ENCODE measurements around the gene KRTAP9-2.
"Not testable (repeated sequence)": the region's sequence is repeated elsewhere in the genome, so short reads cannot be mapped to it uniquely, and the experiment has no call there.

Gene KRTAP9-2

DNA sequence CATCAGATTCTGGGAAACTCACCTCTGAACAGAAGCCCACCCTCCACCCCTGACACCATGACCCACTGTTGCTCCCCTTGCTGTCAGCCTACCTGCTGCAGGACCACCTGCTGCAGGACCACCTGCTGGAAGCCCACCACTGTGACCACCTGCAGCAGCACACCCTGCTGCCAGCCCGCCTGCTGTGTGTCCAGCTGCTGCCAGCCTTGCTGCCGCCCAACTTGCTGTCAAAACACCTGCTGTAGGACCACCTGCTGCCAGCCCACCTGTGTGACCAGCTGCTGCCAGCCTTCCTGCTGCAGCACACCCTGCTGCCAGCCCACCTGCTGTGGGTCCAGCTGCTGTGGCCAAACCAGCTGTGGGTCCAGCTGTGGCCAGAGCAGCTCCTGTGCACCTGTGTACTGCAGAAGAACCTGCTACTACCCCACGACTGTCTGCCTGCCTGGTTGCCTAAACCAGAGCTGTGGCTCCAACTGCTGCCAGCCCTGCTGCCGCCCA lies at the start of gene KRTAP9-2:
KRTAP9-2 (plus strand) TSS at position 51 of the 498 bp plus-strand sequence; CDS start at position 58, 7 bp downstream.
- H3K27ac Mint-ChIP-seq; H3K4me1 Mint-ChIP-seq; H3K4me3 Mint-ChIP-seq; H3K9me3 Mint-ChIP-seq; H3K36me3 Mint-ChIP-seq (ENCODE audit: low read depth): not testable (repeated sequence)
- H3K27me3 Mint-ChIP-seq (ENCODE audit: low read depth), result peaks cover 21% of the 10 kb centered on the region

DNA sequence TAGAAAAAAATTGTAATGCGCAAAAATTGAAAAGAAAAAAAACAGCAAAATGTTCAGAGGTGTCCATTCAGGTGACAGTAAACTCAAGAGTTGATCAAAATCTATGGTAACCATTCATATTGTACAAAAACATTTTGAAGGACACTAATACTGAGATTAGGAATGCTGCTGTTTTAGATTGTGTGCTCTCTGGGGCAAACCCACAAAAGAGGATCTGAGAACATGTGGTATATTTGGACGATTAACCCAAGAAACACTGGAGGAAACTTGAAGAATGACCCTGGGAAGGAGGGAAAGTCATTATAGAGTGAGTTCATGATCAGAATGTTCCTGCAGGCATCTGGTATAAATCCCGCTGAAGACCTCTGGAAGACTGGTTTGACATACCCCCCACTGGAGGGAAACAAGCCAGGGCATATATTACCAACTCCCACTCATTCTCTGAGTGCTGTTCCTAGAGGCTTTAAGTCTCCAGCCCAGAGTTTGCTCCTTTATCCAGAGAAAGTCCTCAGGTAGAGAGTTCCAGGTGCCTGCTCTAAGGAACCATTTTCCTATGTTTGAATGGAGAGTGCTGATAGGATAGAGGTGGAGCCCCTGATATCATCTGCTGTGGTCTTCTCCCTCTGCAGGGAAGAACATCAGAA lies 49.6 kb upstream of the KRTAP9-2 start:
- peaks cover 20% of the 10 kb centered on the region for H3K27me3 Mint-ChIP-seq (ENCODE audit: low read depth)
- no peaks in the 10 kb centered on the region for H3K4me1 Mint-ChIP-seq
- H3K4me3 Mint-ChIP-seq, result no peak overlapping the region
- no peaks in the 10 kb centered on the region for H3K9me3 Mint-ChIP-seq
- no peak overlapping the region for H3K27ac Mint-ChIP-seq
- H3K36me3 Mint-ChIP-seq (ENCODE audit: low read depth), result no peaks in the 10 kb centered on the region
- no peak for TF ChIP-seq CTCF (IDR thresholded peaks at IDR 0.05; ENCODE audit: unreplicated experiment in 3 of 3)

- no peaks in the 10 kb centered on the region for H3K9me3 Mint-ChIP-seq
- no peak within 1 kb of the TSS for H3K4me3 Mint-ChIP-seq
- H3K27ac Mint-ChIP-seq, result no peak within 1 kb of the TSS
- H3K27me3 Mint-ChIP-seq (ENCODE audit: low read depth), result peaks cover 20% of the 10 kb centered on the region
- no peak for TF ChIP-seq CTCF (IDR thresholded peaks at IDR 0.05; ENCODE audit: unreplicated experiment in 3 of 3)
- no peaks in the 10 kb centered on the region for H3K36me3 Mint-ChIP-seq (ENCODE audit: low read depth)
- no peaks in the 10 kb centered on the region for H3K4me1 Mint-ChIP-seq
Measured at GRCh38 chr17:41177727-41178271, 48.6 kb upstream of the KRTAP9-2 start, which contains the start of gene KRTAP4-2. Gene KRTAP4-2 (minus strand): TSS chr17:41178221. CDS start chr17:41178164, 57 bp downstream.

- Mint-ChIP-seq H3K27me3 (ENCODE audit: low read depth) (peaks cover 20% of the 10 kb centered on the region), H3K36me3 (ENCODE audit: low read depth) (no peaks in the 10 kb centered on the region), H3K4me3 (no peak overlapping the region), H3K27ac (no peak overlapping the region), H3K9me3 (no peaks in the 10 kb centered on the region), H3K4me1 (no peaks in the 10 kb centered on the region)
- TF ChIP-seq CTCF (IDR thresholded peaks at IDR 0.05; ENCODE audit: unreplicated experiment in 3 of 3), result no peak
Measured at GRCh38 chr17:41178341-41178740, 48.1 kb upstream of the KRTAP9-2 start.

GRCh38 chr17:41178843-41179616 lies 47.4 kb upstream of the KRTAP9-2 start:
- no peak for TF ChIP-seq CTCF (IDR thresholded peaks at IDR 0.05; ENCODE audit: unreplicated experiment in 3 of 3)
- Mint-ChIP-seq H3K4me3 (no peak overlapping the region), H3K27me3 (ENCODE audit: low read depth) (peaks cover 20% of the 10 kb centered on the region), H3K27ac (no peak overlapping the region), H3K9me3 (peaks cover under 1% of the 10 kb centered on the region), H3K36me3 (ENCODE audit: low read depth) (no peaks in the 10 kb centered on the region), H3K4me1 (no peaks in the 10 kb centered on the region)

- no peak within 1 kb of the TSS for H3K27ac Mint-ChIP-seq
- H3K27me3 Mint-ChIP-seq (ENCODE audit: low read depth), result peaks cover 15% of the 10 kb centered on the region
- H3K4me3 Mint-ChIP-seq, result no peak within 1 kb of the TSS
Measured at GRCh38 chr17:41184480-41184961, 41.9 kb upstream of the KRTAP9-2 start, which contains the start of gene KRTAP4-1. Gene KRTAP4-1 (minus strand): TSS chr17:41184911. CDS start chr17:41184854, 57 bp downstream.

More at GRCh38 chr17:41184480-41184961, 41.9 kb upstream of the KRTAP9-2 start, which contains the start of gene KRTAP4-1:
- Mint-ChIP-seq H3K9me3 (peaks cover 7% of the 10 kb centered on the region), H3K4me1 (no peaks in the 10 kb centered on the region), H3K36me3 (ENCODE audit: low read depth) (no peaks in the 10 kb centered on the region)
- TF ChIP-seq CTCF (IDR thresholded peaks at IDR 0.05; ENCODE audit: unreplicated experiment in 3 of 3), result no peak
